K562 (cell line): ENCODE data around the gene MAST4. TPM values are rescaled to one million over a fixed set of nuclear protein-coding genes. Genes with fewer than 3 reads are reported as not detected.

Experiments used
- BACH1 ChIP-seq: fragments of 200-800 bp; sonication (Bioruptor generic); IDR thresholded peaks from 2 replicates; pipeline ENCODE4 v1.6.1; 2016; ENCODE audit warnings: missing genetic modification characterization, missing compliant biosample characterization
- BCOR ChIP-seq: fragments of 450-650 bp; IDR thresholded peaks from 2 replicates; pipeline ENCODE4 v1.6.1; 2016
- HIVEP1 ChIP-seq: fragments of 250-450 bp; sonication (Bioruptor Pico); IDR thresholded peaks from 2 replicates; pipeline ENCODE4 v1.4.0; 2020; ENCODE audit warnings: mild to moderate bottlenecking
- KDM1A ChIP-seq, 2 experiments: fragments of 450-650 bp; IDR thresholded peaks; 2 replicates each; pipeline ENCODE4 v1.6.1; 2016; ENCODE audit warnings: mild to moderate bottlenecking in 2 of 2
- KDM5B ChIP-seq: fragments of 200-600 bp; sonication (generic); IDR thresholded peaks from 2 replicates; pipeline ENCODE4 v1.6.1; 2012; ENCODE audit warnings: low read depth, mild to moderate bottlenecking, moderate library complexity, low read length, control low read depth, inconsistent platforms; ENCODE audit not compliant: insufficient replicate concordance
- KHSRP ChIP-seq: fragments of 450-650 bp; IDR thresholded peaks from 2 replicates; pipeline ENCODE4 v1.6.1; 2017
- MBD1 ChIP-seq: fragments of 250-450 bp; sonication (Bioruptor Pico); IDR thresholded peaks from 2 replicates; pipeline ENCODE4 v1.8.0; 2022; ENCODE audit warnings: inconsistent platforms
- POLR2B ChIP-seq: fragments of 450-650 bp; IDR thresholded peaks from 2 replicates; pipeline ENCODE4 v1.6.1; 2018; ENCODE audit warnings: low read depth; ENCODE audit not compliant: partially characterized antibody
- RERE ChIP-seq: sonication (generic); formaldehyde crosslinking; IDR thresholded peaks from 2 replicates; pipeline ENCODE4 v1.8.0; 2023; ENCODE audit warnings: missing genetic modification reagents, mild to moderate bottlenecking, borderline replicate concordance
- SOX6 ChIP-seq: fragments of 450-650 bp; IDR thresholded peaks from 2 replicates; pipeline ENCODE4 v1.6.1; 2014; ENCODE audit warnings: mild to moderate bottlenecking
- ZNF140 ChIP-seq: fragments of 250-450 bp; sonication (Bioruptor Pico); IDR thresholded peaks from 2 replicates; pipeline ENCODE4 v1.8.0; 2021; ENCODE audit warnings: moderate library complexity, mild to moderate bottlenecking, inconsistent platforms
- ZNF707 ChIP-seq: fragments of 250-450 bp; sonication (Bioruptor Pico); conservative IDR thresholded peaks from 2 replicates; pipeline ENCODE4 v1.8.0; 2022; ENCODE audit warnings: inconsistent platforms, mild to moderate bottlenecking, moderate library complexity
- ZNF766 ChIP-seq: fragments of 200-800 bp; sonication (Bioruptor generic); conservative IDR thresholded peaks from 2 replicates; pipeline ENCODE4 v1.6.1; 2016; ENCODE audit warnings: missing genetic modification characterization, missing compliant biosample characterization
- ZNF778 ChIP-seq: fragments of 450-650 bp; formaldehyde crosslinking; IDR thresholded peaks from 2 replicates; pipeline ENCODE4 v1.4.0; 2020; ENCODE audit warnings: mild to moderate bottlenecking, moderate library complexity
- polyA plus RNA-seq, 8 experiments: library from polyadenylated mRNA; depleted of rRNA in 4 of 8; stranded (reverse) in 5 of 8; unstranded in 3 of 8; fragments of >200 nt; fragmentation: Nextera tagmentation in 2 of 8; fragmentation: Illumina TruSeq in 1 of 8; extraction: Ambion mirVana in 2 of 8; extraction: Trizol in 1 of 8; gene quantifications; 2 replicates each; pipeline versions ENCODE4 v1.2.1 to v1.2.3, GENCODE V29; 2011 to 2014; ENCODE audit warnings: inconsistent platforms in 1 of 8, missing spikeins in 1 of 8
- total RNA-seq, 7 experiments: library from RNA; depleted of rRNA in 6 of 7; stranded (reverse); fragments of >200 nt in 6 of 7; fragmentation: Illumina TruSeq in 2 of 7; extraction: Trizol in 2 of 7; gene quantifications; 2 replicates each; pipeline versions ENCODE4 v1.2.1 to v1.2.3, GENCODE V29; 2011 to 2021; ENCODE audit warnings: low replicate concordance in 1 of 7
- TF ChIP-seq, protein P1 (sequence below), 3 experiments: fragments of 200-800 bp in 1 of 3; sonication (Bioruptor generic) in 1 of 3; sonication (generic) in 1 of 3; formaldehyde crosslinking in 1 of 3; IDR thresholded peaks; 2 replicates each; pipeline versions ENCODE4 v1.6.1 to v1.8.0; 2016 to 2022; ENCODE audit warnings: mild to moderate bottlenecking in 2 of 3, missing compliant biosample characterization in 2 of 3, missing genetic modification characterization in 2 of 3, missing genetic modification reagents in 1 of 3

Gene MAST4
- total and polyA plus RNA-seq, 9 of the 15 experiments (the other 6 are each of a cell fraction or from before 2014, with no cell fraction given) = 0.88 to 10.1 (median 5.2) TPM

GRCh38 chr5:67030289-67031056, 434.3 kb downstream of the MAST4 start (continued):
- no peak for TF ChIP-seq RERE
- TF ChIP-seq KDM5B = no peak
- no peak for TF ChIP-seq ZNF707 (CRISPR knock-in tag)
- no peak for TF ChIP-seq HIVEP1
- no peak for TF ChIP-seq POLR2B
- no peak for TF ChIP-seq SOX6
- TF ChIP-seq, protein P1, sequence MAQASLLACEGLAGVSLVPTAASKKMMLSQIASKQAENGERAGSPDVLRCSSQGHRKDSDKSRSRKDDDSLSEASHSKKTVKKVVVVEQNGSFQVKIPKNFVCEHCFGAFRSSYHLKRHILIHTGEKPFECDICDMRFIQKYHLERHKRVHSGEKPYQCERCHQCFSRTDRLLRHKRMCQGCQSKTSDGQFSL (CRISPR knock-in tag; IDR thresholded peaks at IDR 0.05) = no peak
- TF ChIP-seq, protein P1 (tag; IDR thresholded peaks at IDR 0.05) = no peak
- TF ChIP-seq MBD1 (CRISPR knock-in tag) = no peak
- TF ChIP-seq ZNF140 (CRISPR knock-in tag) = no peak
- no peak for TF ChIP-seq KDM1A (IDR thresholded peaks at IDR 0.05)
- TF ChIP-seq BCOR = no peak
- TF ChIP-seq KHSRP = no peak
- no peak for TF ChIP-seq BACH1 (tag)
- no peak for TF ChIP-seq ZNF778 (CRISPR knock-in tag)
- no peak for TF ChIP-seq ZNF766 (CRISPR knock-in tag)
